Endodermal cell (in vitro differentiated cells): ENCODE measurements around the gene OR52N5. TPM values are rescaled to one million over a fixed set of nuclear protein-coding genes. Genes with fewer than 3 reads are reported as not detected.

Source experiments
- DNase-seq: peaks from one replicate; pipeline ENCODE4 v3.0.0-alpha.2; 2017
- H3K27ac ChIP-seq: 2 replicates; pipeline ENCODE4 v1.5.1; 2013; ENCODE audit warnings: mild to moderate bottlenecking, low read depth, low read length, moderate library complexity
- H3K27me3 ChIP-seq: 2 replicates; pipeline ENCODE4 v1.6.1; 2013; ENCODE audit warnings: mild to moderate bottlenecking, low read length, moderate library complexity; ENCODE audit not compliant: insufficient read depth, control insufficient read depth, poor library complexity, severe bottlenecking
- H3K36me3 ChIP-seq: 2 replicates; pipeline ENCODE4 v1.7.0; 2013; ENCODE audit warnings: mild to moderate bottlenecking, low read length, moderate library complexity; ENCODE audit not compliant: control insufficient read depth, insufficient read depth
- H3K4me1 ChIP-seq: one replicate; pipeline ENCODE4 v1.7.0; 2013; ENCODE audit warnings: low read length; ENCODE audit not compliant: control insufficient read depth, insufficient read depth
- H3K4me3 ChIP-seq: 2 replicates; pipeline ENCODE4 v1.5.1; 2013; ENCODE audit warnings: mild to moderate bottlenecking, low read length, moderate library complexity
- H3K9ac ChIP-seq: 2 replicates; pipeline ENCODE4 v1.6.1; 2013; ENCODE audit warnings: mild to moderate bottlenecking, low read length, moderate library complexity; ENCODE audit not compliant: poor library complexity, severe bottlenecking; ENCODE audit errors: extremely low read depth
- H3K9me3 ChIP-seq: 2 replicates; pipeline ENCODE4 v1.6.1; 2013; ENCODE audit warnings: mild to moderate bottlenecking, low read length, moderate library complexity; ENCODE audit not compliant: control insufficient read depth
- H3K27ac Mint-ChIP-seq: 2 replicates; pipeline ENCODE4 v1.8.0; 2020; ENCODE audit warnings: mixed read lengths
- H3K27me3 Mint-ChIP-seq: 2 replicates; pipeline ENCODE4 v1.8.0; 2021; ENCODE audit warnings: mild to moderate bottlenecking, mixed read lengths; ENCODE audit not compliant: insufficient read depth
- H3K36me3 Mint-ChIP-seq: 2 replicates; pipeline ENCODE4 v1.8.0; 2020; ENCODE audit warnings: low read depth, mixed read lengths
- H3K4me1 Mint-ChIP-seq: 2 replicates; pipeline ENCODE4 v1.8.0; 2020; ENCODE audit warnings: mixed read lengths
- H3K4me3 Mint-ChIP-seq: 2 replicates; pipeline ENCODE4 v1.8.0; 2020; ENCODE audit warnings: mild to moderate bottlenecking, moderate library complexity, mixed read lengths
- H3K9me3 Mint-ChIP-seq: 2 replicates; pipeline ENCODE4 v1.8.0; 2020; ENCODE audit warnings: mild to moderate bottlenecking, mixed read lengths
- WGBS, 2 experiments: methylation state at CpG; one replicate each; pipeline versions ENCODE4 v1.1.5 to v1.1.7; 2013; ENCODE audit warnings: missing lambda C conversion rate in 2 of 2, mixed read lengths in 1 of 2; ENCODE audit not compliant: insufficient coverage in 1 of 2, insufficient read length in 1 of 2; 5-methylcytosine and 5-hydroxymethylcytosine counted together
- total RNA-seq, 2 donors: library from RNA; stranded (reverse); fragmentation: NEBNext Ultra II Directional in 1 of 2; extraction: Animal tissue kit (Norgen Biotek cat#: 25700) in 1 of 2; gene quantifications; 2 replicates in 1 of 2; 3 replicates in 1 of 2; pipeline ENCODE4 v1.2.1, GENCODE V29; 2021
- TF ChIP-seq, protein P1 (sequence below): fragments of 200-600 bp; sonication (generic); conservative IDR thresholded peaks from 2 replicates; pipeline ENCODE4 v1.5.0; 2021; ENCODE audit warnings: antibody characterized with exemption, mild to moderate bottlenecking

OR52N5 gene
- total RNA-seq, 2 donors from 2014 or later: not detected

DNA sequence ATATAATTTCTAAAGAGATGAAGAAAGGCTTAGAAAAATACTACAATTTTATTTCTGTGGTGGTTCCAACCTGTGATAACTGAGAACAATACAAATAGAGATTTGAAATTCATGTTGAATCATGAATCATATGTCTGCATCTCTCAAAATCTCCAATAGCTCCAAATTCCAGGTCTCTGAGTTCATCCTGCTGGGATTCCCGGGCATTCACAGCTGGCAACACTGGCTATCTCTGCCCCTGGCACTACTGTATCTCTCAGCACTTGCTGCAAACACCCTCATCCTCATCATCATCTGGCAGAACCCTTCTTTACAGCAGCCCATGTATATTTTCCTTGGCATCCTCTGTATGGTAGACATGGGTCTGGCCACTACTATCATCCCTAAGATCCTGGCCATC, 46.8 kb downstream of the OR52N5 start, which contains the start of gene OR56B1:
Gene OR56B1 (plus strand): TSS at position 53 of the 400 bp plus-strand sequence. CDS start 69 bp downstream, at position 122.
- no peaks in the 10 kb centered on the region for H3K9me3 Mint-ChIP-seq
- H3K36me3 Mint-ChIP-seq: no peaks in the 10 kb centered on the region
- H3K27me3 Mint-ChIP-seq: peaks cover 3% of the 10 kb centered on the region
- no peak within 1 kb of the TSS for H3K27ac ChIP-seq
- no peak within 1 kb of the TSS for H3K4me3 ChIP-seq
- TF ChIP-seq, protein P1, sequence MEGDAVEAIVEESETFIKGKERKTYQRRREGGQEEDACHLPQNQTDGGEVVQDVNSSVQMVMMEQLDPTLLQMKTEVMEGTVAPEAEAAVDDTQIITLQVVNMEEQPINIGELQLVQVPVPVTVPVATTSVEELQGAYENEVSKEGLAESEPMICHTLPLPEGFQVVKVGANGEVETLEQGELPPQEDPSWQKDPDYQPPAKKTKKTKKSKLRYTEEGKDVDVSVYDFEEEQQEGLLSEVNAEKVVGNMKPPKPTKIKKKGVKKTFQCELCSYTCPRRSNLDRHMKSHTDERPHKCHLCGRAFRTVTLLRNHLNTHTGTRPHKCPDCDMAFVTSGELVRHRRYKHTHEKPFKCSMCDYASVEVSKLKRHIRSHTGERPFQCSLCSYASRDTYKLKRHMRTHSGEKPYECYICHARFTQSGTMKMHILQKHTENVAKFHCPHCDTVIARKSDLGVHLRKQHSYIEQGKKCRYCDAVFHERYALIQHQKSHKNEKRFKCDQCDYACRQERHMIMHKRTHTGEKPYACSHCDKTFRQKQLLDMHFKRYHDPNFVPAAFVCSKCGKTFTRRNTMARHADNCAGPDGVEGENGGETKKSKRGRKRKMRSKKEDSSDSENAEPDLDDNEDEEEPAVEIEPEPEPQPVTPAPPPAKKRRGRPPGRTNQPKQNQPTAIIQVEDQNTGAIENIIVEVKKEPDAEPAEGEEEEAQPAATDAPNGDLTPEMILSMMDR: no peak
- H3K9ac ChIP-seq: no peak within 1 kb of the TSS
- WGBS, 2 experiments: 83 to 86% methylated on average over 1 of the region's 1 CpG
- no peak for DNase-seq
- H3K9me3 ChIP-seq: no peaks in the 10 kb centered on the region
- H3K27ac Mint-ChIP-seq: no peak within 1 kb of the TSS
- H3K4me1 ChIP-seq: no peaks in the 10 kb centered on the region
- H3K27me3 ChIP-seq: no peaks in the 10 kb centered on the region
- no peaks in the 10 kb centered on the region for H3K36me3 ChIP-seq
- H3K4me1 Mint-ChIP-seq: no peaks in the 10 kb centered on the region
- no peak within 1 kb of the TSS for H3K4me3 Mint-ChIP-seq

DNA sequence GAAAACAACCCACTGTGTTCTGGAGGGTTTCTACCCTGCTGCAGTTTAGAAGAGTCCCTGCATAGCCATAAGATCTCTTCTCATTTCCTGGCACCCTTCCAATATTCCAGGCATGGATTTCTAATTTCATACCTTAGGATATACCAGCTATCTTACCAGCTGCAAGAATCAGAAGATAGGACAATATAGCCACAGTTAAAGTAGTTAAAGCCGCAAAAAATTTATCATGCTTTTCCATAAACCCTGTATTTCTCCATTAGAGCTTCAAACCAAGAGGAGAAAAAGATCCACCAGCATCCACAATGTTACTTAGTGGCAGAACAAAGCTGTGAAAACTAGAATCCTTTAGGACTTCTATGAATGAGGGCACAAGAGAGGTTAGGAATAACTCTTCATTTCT, 55.5 kb downstream of the OR52N5 start:
- Mint-ChIP-seq H3K27me3 (no peaks in the 10 kb centered on the region), H3K27ac (no peak overlapping the region), H3K4me3 (no peak overlapping the region), H3K9me3 (no peaks in the 10 kb centered on the region), H3K4me1 (no peaks in the 10 kb centered on the region), H3K36me3 (no peaks in the 10 kb centered on the region)
- no peak for DNase-seq
- H3K9ac ChIP-seq: no peak overlapping the region
- no peaks in the 10 kb centered on the region for H3K9me3 ChIP-seq
- no peaks in the 10 kb centered on the region for H3K27me3 ChIP-seq
- TF ChIP-seq, protein P1: no peak
- no peak overlapping the region for H3K27ac ChIP-seq
- no peak overlapping the region for H3K4me3 ChIP-seq
- no peaks in the 10 kb centered on the region for H3K4me1 ChIP-seq
- H3K36me3 ChIP-seq: no peaks in the 10 kb centered on the region
- 95 to 100% methylated on average over 1 of the region's 1 CpG for WGBS, 2 experiments

DNA sequence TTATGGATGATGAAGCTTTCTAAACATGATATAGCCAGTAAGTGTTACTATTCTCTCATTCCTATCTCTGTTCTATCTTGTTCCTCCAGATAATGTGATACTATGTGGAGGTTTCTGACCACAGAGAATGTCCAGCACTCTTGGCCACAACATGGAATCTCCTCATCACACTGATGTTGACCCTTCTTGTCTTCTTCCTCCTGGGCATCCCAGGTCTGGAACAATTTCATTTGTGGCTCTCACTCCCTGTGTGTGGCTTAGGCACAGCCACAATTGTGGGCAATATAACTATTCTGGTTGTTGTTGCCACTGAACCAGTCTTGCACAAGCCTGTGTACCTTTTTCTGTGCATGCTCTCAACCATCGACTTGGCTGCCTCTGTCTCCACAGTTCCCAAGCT, 56.8 kb downstream of the OR52N5 start:
- WGBS, 2 experiments: 90 to 100% methylated on average over 1 of the region's 1 CpG
- Histone ChIP-seq H3K36me3 (no peaks in the 10 kb centered on the region), H3K27ac (no peak overlapping the region), H3K9me3 (no peaks in the 10 kb centered on the region), H3K4me3 (no peak overlapping the region), H3K9ac (no peak overlapping the region), H3K27me3 (no peaks in the 10 kb centered on the region), H3K4me1 (no peaks in the 10 kb centered on the region)
- Mint-ChIP-seq H3K27ac (no peak overlapping the region), H3K4me1 (no peaks in the 10 kb centered on the region), H3K9me3 (no peaks in the 10 kb centered on the region), H3K36me3 (no peaks in the 10 kb centered on the region), H3K27me3 (no peaks in the 10 kb centered on the region), H3K4me3 (no peak overlapping the region)
- DNase-seq: no peak
- TF ChIP-seq, protein P1: no peak

Other genes with a start within 250 kb of the OR52N5 start
- not detected for gene OR52H1, start 234.8 kb downstream of the OR52N5 start, total RNA-seq
- not detected for gene OR52B6, start 202.5 kb downstream of the OR52N5 start, total RNA-seq
- gene TRIM6, start 186.7 kb downstream of the OR52N5 start, total RNA-seq: 10 to 100 TPM; 17.4 to 26.1 TPM
- 1 to 10 TPM in 1 of 2 donors, under 1 TPM in 1; 0.68 to 1.2 TPM for gene TRIM34, start 158.4 kb downstream of the OR52N5 start, total RNA-seq
- gene TRIM5, start 98.3 kb downstream of the OR52N5 start, total RNA-seq: 10 to 100 TPM; 16.0 to 21.4 TPM
- gene TRIM22, start 93.6 kb downstream of the OR52N5 start, total RNA-seq: 1 to 10 TPM; 1.1 to 3.1 TPM
- gene OR56B1, start 46.9 kb downstream of the OR52N5 start, total RNA-seq: not detected
- gene OR52N4, start 29.1 kb downstream of the OR52N5 start, total RNA-seq: not detected
- not detected for gene OR52N1, start 7.9 kb upstream of the OR52N5 start, total RNA-seq
- gene OR52N2, start 25.6 kb upstream of the OR52N5 start, total RNA-seq: not detected
- gene OR52E6, start 58.5 kb upstream of the OR52N5 start, total RNA-seq: not detected
- gene OR52E8, start 74.3 kb upstream of the OR52N5 start, total RNA-seq: not detected
- gene OR52E4, start 97.3 kb upstream of the OR52N5 start, total RNA-seq: not detected
- not detected for gene OR52E5, start 109.9 kb upstream of the OR52N5 start, total RNA-seq
- not detected for gene OR56A3, start 158.9 kb upstream of the OR52N5 start, total RNA-seq
- gene OR56A5, start 185.1 kb upstream of the OR52N5 start, total RNA-seq: not detected
- gene OR52L1, start 203.6 kb upstream of the OR52N5 start, total RNA-seq: under 1 TPM in 1 of 2 donors, not detected in 1; 0.33 TPM
- under 1 TPM; 0.15 to 0.59 TPM for gene OR56A4, start 223.6 kb upstream of the OR52N5 start, total RNA-seq
- under 1 TPM; 0.15 to 0.31 TPM for gene OR56A1, start 247.4 kb upstream of the OR52N5 start, total RNA-seq